HCT116 (cell line): Measurements from ENCODE around the gene CPNE7. TPM values are rescaled to one million over a fixed set of nuclear protein-coding genes. Genes with fewer than 3 reads are reported as not detected.

Source experiments
- ATAC-seq: fragments of 200-7000 bp; cut with Tn5 transposase; 2 replicates; pipeline ENCODE4 v1.9.1; 2020; ENCODE audit warnings: mild to moderate bottlenecking, moderate library complexity
- BruUV-seq: library from RNA; stranded (reverse); fragments of 400-500 nt; replicated peaks from 2 replicates; lab custom pipeline; 2021; lab: Mats Ljungman, UMichigan
- CTCF ChIA-PET: fragments of 300-600 bp; sonication (Branson Sonifier 250); formaldehyde crosslinking; loops from one replicate; lab custom pipeline; 2021; ENCODE audit warnings: antibody characterized with exemption; lab: Charles Lee
- POLR2A ChIA-PET: fragments of 300-600, 350-600 bp; sonication (Branson Sonifier 250); formaldehyde crosslinking; loops from one replicate; lab custom pipeline; 2021; ENCODE audit warnings: antibody characterized with exemption; lab: Charles Lee
- RAD21 ChIA-PET, 2 experiments: fragments of 300-600 bp; sonication (Branson Sonifier 250); formaldehyde crosslinking; loops; one replicate each; lab custom pipeline; 2023; ENCODE audit warnings: low total read pairs in 2 of 2; ENCODE audit not compliant: uncharacterized antibody in 2 of 2, unreplicated experiment in 2 of 2, low non-redundant PET in 1 of 2; lab: Charles Lee
- DNase-seq: peaks from one replicate; pipeline ENCODE4 v3.0.0-alpha.2; 2010; ENCODE audit warnings: low read depth, low spot score
- H2AFZ ChIP-seq: fragments of 200-600 bp; shearing (Covaris generic), sonication (generic); 2 replicates; pipeline ENCODE4 v1.6.1; 2017; ENCODE audit warnings: low read depth, mixed run types, mixed read lengths, antibody characterized with exemption, low read length; ENCODE audit not compliant: poor library complexity, severe bottlenecking
- H3K27ac ChIP-seq: 2 replicates; pipeline ENCODE4 v1.5.1; 2012; ENCODE audit warnings: low read depth, low read length
- H3K27me3 ChIP-seq: fragments of 200-600 bp; sonication (generic); 2 replicates; pipeline ENCODE4 v1.6.1; 2016; ENCODE audit warnings: mixed run types, low read length, mixed read lengths; ENCODE audit not compliant: insufficient read depth
- H3K36me3 ChIP-seq, 2 experiments: fragments of 200-500 bp in 1 of 2; fragments of 200-600 bp in 1 of 2; sonication (Bioruptor generic) in 1 of 2; sonication (generic) in 1 of 2; 2 replicates each; pipeline versions ENCODE4 v1.5.1 to v1.6.1; 2014 to 2016; ENCODE audit warnings: low read length in 2 of 2, inconsistent platforms in 1 of 2, mixed read lengths in 1 of 2, mixed run types in 1 of 2; ENCODE audit not compliant: insufficient read depth in 2 of 2, control insufficient read depth in 1 of 2
- H3K4me1 ChIP-seq, 2 experiments: fragments of 200-600 bp in 1 of 2; sonication (generic) in 1 of 2; 2 replicates each; pipeline versions ENCODE4 v1.5.1 to v1.6.1; 2012 to 2017; ENCODE audit warnings: low read length in 2 of 2, inconsistent platforms in 1 of 2, mild to moderate bottlenecking in 1 of 2, mixed read lengths in 1 of 2, mixed run types in 1 of 2, moderate library complexity in 1 of 2; ENCODE audit not compliant: insufficient read depth in 2 of 2, control insufficient read depth in 1 of 2
- H3K4me2 ChIP-seq: fragments of 200-600 bp; sonication (generic); 2 replicates; pipeline ENCODE4 v1.6.1; 2017; ENCODE audit warnings: mixed run types, low read length, mixed read lengths
- H3K4me3 ChIP-seq, 2 experiments: fragments of 200-600 bp in 1 of 2; sonication (generic) in 1 of 2; replicated peaks in 1 of 2; 2 replicates each; pipeline ENCODE4 v1.5.1; 2011 to 2016; ENCODE audit warnings: low read length in 2 of 2, control low read depth in 1 of 2, low read depth in 1 of 2, mild to moderate bottlenecking in 1 of 2, mixed read lengths in 1 of 2, mixed run types in 1 of 2
- H3K79me2 ChIP-seq: fragments of 200-600 bp; sonication (generic); 2 replicates; pipeline ENCODE4 v1.6.1; 2017; ENCODE audit warnings: mild to moderate bottlenecking, mixed run types, low read length, moderate library complexity, mixed read lengths; ENCODE audit not compliant: insufficient read depth
- H3K9ac ChIP-seq: fragments of 200-600 bp; sonication (generic); 2 replicates; pipeline ENCODE4 v1.6.1; 2016; ENCODE audit warnings: low read length, mixed read lengths
- H3K9me2 ChIP-seq: fragments of 200-600 bp; sonication (generic), shearing (Covaris generic); 2 replicates; pipeline ENCODE4 v1.6.1; 2017; ENCODE audit warnings: mixed run types, mild to moderate bottlenecking, moderate library complexity; ENCODE audit not compliant: insufficient read depth
- H3K9me3 ChIP-seq, 2 experiments: fragments of 200-500 bp in 1 of 2; fragments of 200-600 bp in 1 of 2; sonication (Bioruptor generic) in 1 of 2; sonication (generic) in 1 of 2; 2 replicates each; pipeline ENCODE4 v1.6.1; 2014 to 2017; ENCODE audit warnings: low read length in 2 of 2, mixed read lengths in 2 of 2, inconsistent platforms in 1 of 2, low read depth in 1 of 2, mild to moderate bottlenecking in 1 of 2, mixed run types in 1 of 2, moderate library complexity in 1 of 2; ENCODE audit not compliant: control insufficient read depth in 1 of 2, insufficient read depth in 1 of 2
- H4K20me1 ChIP-seq: fragments of 200-600 bp; sonication (generic), shearing (Covaris generic); 2 replicates; pipeline ENCODE4 v1.6.1; 2017; ENCODE audit warnings: mixed run types, mild to moderate bottlenecking, moderate library complexity; ENCODE audit not compliant: insufficient read depth
- ATF3 ChIP-seq: IDR thresholded peaks from 2 replicates; pipeline ENCODE4 v1.6.1; 2012
- CTCF ChIP-seq, 3 experiments: fragments of 200-600 bp in 1 of 3; sonication (generic) in 1 of 3; IDR thresholded peaks in 2 of 3; conservative IDR thresholded peaks in 1 of 3; 2 replicates each; pipeline ENCODE4 v1.5.1; 2012 to 2017; ENCODE audit warnings: low read depth in 2 of 3, low read length in 2 of 3, antibody characterized with exemption in 1 of 3, borderline replicate concordance in 1 of 3, control low read depth in 1 of 3, mild to moderate bottlenecking in 1 of 3, mixed read lengths in 1 of 3, mixed run types in 1 of 3, moderate library complexity in 1 of 3; ENCODE audit not compliant: insufficient read depth in 1 of 3
- EGR1 ChIP-seq: IDR thresholded peaks from 2 replicates; pipeline ENCODE4 v1.6.1; 2012; ENCODE audit warnings: low read depth
- ELF1 ChIP-seq: IDR thresholded peaks from 2 replicates; pipeline ENCODE4 v1.6.1; 2012; ENCODE audit warnings: low read depth, borderline replicate concordance
- EZH2 ChIP-seq: fragments of 200-600 bp; sonication (generic); IDR thresholded peaks from 2 replicates; pipeline ENCODE4 v1.6.1; 2017; ENCODE audit warnings: antibody characterized with exemption, mixed run types
- EZH2phosphoT487 ChIP-seq: fragments of 200-600 bp; IDR thresholded peaks from 2 replicates; pipeline ENCODE4 v1.6.1; 2018; ENCODE audit warnings: antibody characterized with exemption, borderline replicate concordance
- FOSL1 ChIP-seq: IDR thresholded peaks from 2 replicates; pipeline ENCODE4 v1.6.1; 2012; ENCODE audit warnings: low read depth
- MAX ChIP-seq: IDR thresholded peaks from 2 replicates; pipeline ENCODE4 v1.6.1; 2012
- POLR2AphosphoS5 ChIP-seq: IDR thresholded peaks from 2 replicates; pipeline ENCODE4 v1.6.1; 2011; ENCODE audit warnings: mild to moderate bottlenecking, low read depth, low read length, moderate library complexity
- REST ChIP-seq: IDR thresholded peaks from 2 replicates; pipeline ENCODE4 v1.6.1; 2012; ENCODE audit warnings: low read depth
- SP1 ChIP-seq: IDR thresholded peaks from 2 replicates; pipeline ENCODE4 v1.6.1; 2012; ENCODE audit warnings: low read depth
- ZNF274 ChIP-seq: fragments of 200-500 bp; sonication (Bioruptor generic); IDR thresholded peaks from 2 replicates; pipeline ENCODE4 v1.6.1; 2014; ENCODE audit warnings: mild to moderate bottlenecking, low read depth, low read length, inconsistent platforms
- intact Hi-C: fragments of 100-400 bp; cut with micrococcal nuclease; formaldehyde crosslinking; loops from 2 replicates; pipeline ENCODE4 v1.10.0; 2022
- total RNA-seq: library from RNA; stranded (reverse); gene quantifications from one replicate; pipeline ENCODE4 v1.2.1, GENCODE V29; 2021; ENCODE audit not compliant: unreplicated experiment

The CPNE7 gene
- total RNA-seq, 1 experiment from 2014 or later: 201 TPM

GRCh38 chr16:89638455-89638854 is 62.9 kb downstream of the CPNE7 start:
- intact Hi-C loops: no loop called here
- ChIA-PET RAD21 (no interaction called here), POLR2A (no interaction called here), CTCF (no interaction called here)
- Histone ChIP-seq H3K4me2 (no peak overlapping the region), H4K20me1 (no peaks in the 10 kb centered on the region), H3K9me3 (no peaks in the 10 kb centered on the region), H3K9ac (no peak overlapping the region), H3K79me2 (no peaks in the 10 kb centered on the region), H2AFZ (no peak overlapping the region), H3K36me3 (no peaks in the 10 kb centered on the region), H3K27ac (no peak overlapping the region), H3K4me1 (peaks cover 6 to 23% of the 10 kb centered on the region in 2 experiments; a peak in 3 of 4 replicates), H3K4me3 (no peak overlapping the region), H3K9me2 (no peaks in the 10 kb centered on the region), H3K27me3 (peaks cover 16% of the 10 kb centered on the region)
- DNase-seq (no peak), ATAC-seq (no peak)
- BruUV-seq: no TSS peak
- no peak for TF ChIP-seq CTCF (IDR thresholded peaks at IDR 0.05 in 2 of 3, conservative IDR thresholded peaks at IDR 0.05 in 1 of 3; ENCODE audit: borderline replicate concordance in 1 of 3, insufficient read depth in 1 of 3, low read depth in 2 of 3, low read length in 2 of 3)
- no peak for TF ChIP-seq REST
- TF ChIP-seq SP1: no peak
- TF ChIP-seq FOSL1: no peak
- TF ChIP-seq ELF1: no peak
- TF ChIP-seq EGR1: no peak
- TF ChIP-seq ATF3: no peak
- TF ChIP-seq EZH2: no peak
- TF ChIP-seq EZH2phosphoT487: no peak
- TF ChIP-seq POLR2AphosphoS5: no peak
- TF ChIP-seq MAX: no peak
- no peak for TF ChIP-seq ZNF274
